Fibroblast of pulmonary artery (primary cell): ENCODE results near the gene C10orf90.
"Not testable (repeated sequence)": the region's sequence is repeated elsewhere in the genome, so short reads cannot be mapped to it uniquely, and the experiment has no call there.

Experiments
- DNase-seq: peaks from one replicate; pipeline ENCODE4 v3.0.0-alpha.2; 2010; ENCODE audit warnings: low read depth
- H3K4me3 ChIP-seq: replicated peaks from 2 replicates; pipeline ENCODE4 v1.5.1; 2011; ENCODE audit warnings: low read depth, mild to moderate bottlenecking, control low read depth, low read length, moderate library complexity
- CTCF ChIP-seq: IDR thresholded peaks from 2 replicates; pipeline ENCODE4 v1.5.1; 2011; ENCODE audit warnings: mild to moderate bottlenecking, control low read depth, low read length, inconsistent platforms; ENCODE audit errors: missing control alignments

C10orf90 gene

GRCh38 chr10:126391192-126391885, 279.2 kb downstream of the C10orf90 start:
- H3K4me3 ChIP-seq = no peak overlapping the region
- TF ChIP-seq CTCF = no peak
- peak; percentile 79 for DNase-seq

GRCh38 chr10:126390324-126390723, 280.2 kb downstream of the C10orf90 start:
- H3K4me3 ChIP-seq = no peak overlapping the region
- DNase-seq = no peak
- TF ChIP-seq CTCF = no peak

GRCh38 chr10:126387931-126388911, 282.3 kb downstream of the C10orf90 start, which contains the start of gene ADAM12:
Gene ADAM12 (minus strand): TSS chr10:126388477. CDS start chr10:126388145, 332 bp downstream.
- DNase-seq = peak; percentile 65
- no peak for TF ChIP-seq CTCF
- H3K4me3 ChIP-seq = peak within 1 kb of the TSS; percentile 53

GRCh38 chr10:126387041-126387921, 283.2 kb downstream of the C10orf90 start:
- TF ChIP-seq CTCF = peak; percentile 73
- peak; percentile 73 for DNase-seq
- peak overlapping the region; percentile 53 for H3K4me3 ChIP-seq

- no peak for TF ChIP-seq CTCF
- no peak overlapping the region for H3K4me3 ChIP-seq
- peak; percentile 77 for DNase-seq
Measured at GRCh38 chr10:126384269-126384873, 286.1 kb downstream of the C10orf90 start.

- H3K4me3 ChIP-seq = no peak overlapping the region
- no peak for DNase-seq
- no peak for TF ChIP-seq CTCF
Measured at GRCh38 chr10:126380352-126381076, 290.0 kb downstream of the C10orf90 start.

- not testable (repeated sequence) for DNase-seq, H3K4me3 ChIP-seq
Measured at GRCh38 chr10:126379166-126379565, 291.3 kb downstream of the C10orf90 start.
